Activated CD4-positive, CD25-positive, alpha-beta regulatory T cell treated with anti-CD3 and anti-CD28 coated beads, Interleukin-2, amount 50 U/mL, for 72 hours (primary cell): ENCODE data around the gene GALNT17.
"Not testable (repeated sequence)": the region's sequence is repeated elsewhere in the genome, so short reads cannot be mapped to it uniquely, and the experiment has no call there.

Source experiments
- DNase-seq: peaks from one replicate; pipeline ENCODE4 v3.0.0; 2021

GALNT17 gene

GRCh38 chr7:71237945-71238344, 106.0 kb downstream of the GALNT17 start:
- DNase-seq = no peak

GRCh38 chr7:71238581-71239295, 106.8 kb downstream of the GALNT17 start:
- DNase-seq = no peak

- DNase-seq = no peak
Observed at GRCh38 chr7:71239586-71240268, 107.8 kb downstream of the GALNT17 start.

GRCh38 chr7:71243736-71244410, 111.9 kb downstream of the GALNT17 start:
- DNase-seq = no peak

GRCh38 chr7:71245038-71245437, 113.1 kb downstream of the GALNT17 start:
- no peak for DNase-seq

GRCh38 chr7:71251706-71252105, 119.8 kb downstream of the GALNT17 start:
- no peak for DNase-seq

- no peak for DNase-seq
Observed at GRCh38 chr7:71254751-71255150, 122.8 kb downstream of the GALNT17 start.

GRCh38 chr7:71255537-71256178, 123.7 kb downstream of the GALNT17 start:
- DNase-seq = no peak

GRCh38 chr7:71261066-71261465, 129.1 kb downstream of the GALNT17 start:
- no peak for DNase-seq

GRCh38 chr7:71262834-71263233, 130.9 kb downstream of the GALNT17 start:
- not testable (repeated sequence) for DNase-seq

- DNase-seq = no peak
Observed at GRCh38 chr7:71264005-71264404, 132.1 kb downstream of the GALNT17 start.

- no peak for DNase-seq
Observed at GRCh38 chr7:71266912-71267311, 135.0 kb downstream of the GALNT17 start.

- no peak for DNase-seq
Observed at GRCh38 chr7:71267734-71268469, 136.0 kb downstream of the GALNT17 start.

GRCh38 chr7:71270558-71270957, 138.6 kb downstream of the GALNT17 start:
- DNase-seq = no peak

- no peak for DNase-seq
Observed at GRCh38 chr7:71271203-71271602, 139.3 kb downstream of the GALNT17 start.

GRCh38 chr7:71272509-71273490, 140.9 kb downstream of the GALNT17 start:
- DNase-seq = no peak

GRCh38 chr7:71278257-71278656, 146.3 kb downstream of the GALNT17 start:
- no peak for DNase-seq

- DNase-seq = no peak
Observed at GRCh38 chr7:71281261-71281660, 149.3 kb downstream of the GALNT17 start.

- DNase-seq = no peak
Observed at GRCh38 chr7:71283802-71284201, 151.9 kb downstream of the GALNT17 start.

- DNase-seq = no peak
Observed at GRCh38 chr7:71285571-71286145, 153.7 kb downstream of the GALNT17 start.

- no peak for DNase-seq
Observed at GRCh38 chr7:71286336-71286735, 154.4 kb downstream of the GALNT17 start.
